ENCODE data around the gene SCIMP.

DNA sequence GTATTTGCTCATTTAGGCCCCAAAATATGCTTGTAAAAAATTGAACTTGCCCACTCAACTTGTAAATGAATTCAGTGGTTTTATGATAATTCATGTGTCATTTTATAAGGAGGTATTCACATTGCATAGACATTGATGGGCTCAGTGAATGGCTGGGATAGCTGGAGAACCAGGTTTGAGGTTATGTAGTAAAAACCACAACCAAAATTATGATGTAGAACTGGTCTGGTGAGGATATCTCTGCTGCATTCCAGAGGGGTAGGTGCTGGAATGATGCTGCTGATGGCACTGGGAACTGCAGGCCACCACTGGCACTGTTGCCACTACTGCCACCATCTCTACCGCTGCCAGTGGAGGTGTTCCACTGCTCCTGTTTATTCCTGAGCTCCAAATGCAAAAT is 25.9 kb upstream of the SCIMP start:
- TF ChIP-seq, protein P1, sequence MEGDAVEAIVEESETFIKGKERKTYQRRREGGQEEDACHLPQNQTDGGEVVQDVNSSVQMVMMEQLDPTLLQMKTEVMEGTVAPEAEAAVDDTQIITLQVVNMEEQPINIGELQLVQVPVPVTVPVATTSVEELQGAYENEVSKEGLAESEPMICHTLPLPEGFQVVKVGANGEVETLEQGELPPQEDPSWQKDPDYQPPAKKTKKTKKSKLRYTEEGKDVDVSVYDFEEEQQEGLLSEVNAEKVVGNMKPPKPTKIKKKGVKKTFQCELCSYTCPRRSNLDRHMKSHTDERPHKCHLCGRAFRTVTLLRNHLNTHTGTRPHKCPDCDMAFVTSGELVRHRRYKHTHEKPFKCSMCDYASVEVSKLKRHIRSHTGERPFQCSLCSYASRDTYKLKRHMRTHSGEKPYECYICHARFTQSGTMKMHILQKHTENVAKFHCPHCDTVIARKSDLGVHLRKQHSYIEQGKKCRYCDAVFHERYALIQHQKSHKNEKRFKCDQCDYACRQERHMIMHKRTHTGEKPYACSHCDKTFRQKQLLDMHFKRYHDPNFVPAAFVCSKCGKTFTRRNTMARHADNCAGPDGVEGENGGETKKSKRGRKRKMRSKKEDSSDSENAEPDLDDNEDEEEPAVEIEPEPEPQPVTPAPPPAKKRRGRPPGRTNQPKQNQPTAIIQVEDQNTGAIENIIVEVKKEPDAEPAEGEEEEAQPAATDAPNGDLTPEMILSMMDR (IDR thresholded peaks at IDR 0.05) = no peak
- no peak for TF ChIP-seq POLR2A (IDR thresholded peaks at IDR 0.05)
